HG03342 (cell line): Measurements from ENCODE around the gene ASIC3.
"Not testable (repeated sequence)": the region's sequence is repeated elsewhere in the genome, so short reads cannot be mapped to it uniquely, and the experiment has no call there.

Source experiments
- ATAC-seq: cut with Tn5 transposase; IDR thresholded peaks from one replicate; pipeline ENCODE4 v1.9.1; 2021; ENCODE audit warnings: mild to moderate bottlenecking, moderate library complexity; ENCODE audit not compliant: unreplicated experiment

The ASIC3 gene

GRCh38 chr7:151047976-151048815 lies at the start of gene ASIC3:
TSS of gene ASIC3 (plus strand) at chr7:151048531. CDS start at chr7:151048886, 355 bp downstream.
- no peak for ATAC-seq

GRCh38 chr7:150999001-150999400 lies 49.3 kb upstream of the ASIC3 start:
- ATAC-seq = no peak

DNA sequence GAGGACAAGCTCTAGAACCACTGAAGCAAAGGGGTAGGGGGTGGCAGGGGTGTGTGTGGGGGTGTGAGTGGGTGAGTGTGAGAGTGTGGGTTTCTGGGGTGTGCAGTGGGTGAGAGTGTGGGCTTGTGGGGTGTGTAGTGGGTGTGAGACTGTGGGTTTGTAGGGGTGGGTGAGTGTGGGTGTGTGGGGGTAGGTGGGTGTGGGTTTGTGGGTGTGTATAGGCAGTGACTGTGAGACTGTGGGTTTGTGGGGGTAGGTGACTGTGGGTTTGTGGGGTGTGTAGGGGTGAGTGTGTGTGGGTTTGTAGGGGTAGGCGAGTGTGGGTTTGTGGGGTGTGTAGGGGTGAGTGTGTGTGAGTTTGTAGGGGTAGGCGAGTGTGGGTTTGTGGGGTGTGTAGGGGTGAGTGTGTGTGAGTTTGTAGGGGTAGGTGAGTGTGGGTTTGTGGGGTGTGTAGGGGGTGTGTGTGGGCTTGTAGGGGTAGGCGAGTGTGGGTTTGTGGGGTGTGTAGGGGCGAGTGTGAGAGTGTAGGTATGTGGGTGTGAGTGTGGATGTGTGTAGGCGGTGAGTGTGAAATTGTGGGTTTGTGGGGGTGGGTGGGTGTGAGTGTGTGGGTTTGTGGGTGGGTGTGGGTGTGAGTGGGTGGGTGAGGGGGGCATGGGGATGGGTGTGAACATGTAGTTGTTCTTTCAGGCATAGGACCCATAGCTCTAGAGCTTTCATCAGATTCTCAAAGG lies 48.7 kb upstream of the ASIC3 start:
- ATAC-seq = no peak

- ATAC-seq = no peak
Measured at GRCh38 chr7:151000897-151001495, 47.3 kb upstream of the ASIC3 start.

GRCh38 chr7:151001546-151001945 lies 46.8 kb upstream of the ASIC3 start:
- ATAC-seq = no peak

DNA sequence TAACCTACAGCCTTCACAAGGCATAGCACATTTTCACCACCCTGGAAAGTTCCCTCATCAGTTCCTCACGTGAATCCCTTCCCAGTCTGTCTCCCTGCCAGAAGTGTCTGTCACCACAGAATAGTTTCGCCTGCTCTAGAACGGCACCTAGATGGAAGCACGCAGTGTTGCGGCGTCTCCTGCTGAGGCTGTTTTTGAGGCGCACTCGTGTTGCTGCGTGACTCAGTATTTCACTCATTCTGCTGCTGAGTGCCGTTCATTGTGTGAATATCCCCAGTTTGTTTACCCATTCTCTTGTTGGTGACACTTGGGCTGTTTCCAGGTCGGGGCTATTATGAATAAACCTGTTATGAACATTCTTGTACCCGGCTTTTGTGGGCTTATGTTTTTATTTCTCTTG lies 44.8 kb upstream of the ASIC3 start:
- no peak for ATAC-seq

DNA sequence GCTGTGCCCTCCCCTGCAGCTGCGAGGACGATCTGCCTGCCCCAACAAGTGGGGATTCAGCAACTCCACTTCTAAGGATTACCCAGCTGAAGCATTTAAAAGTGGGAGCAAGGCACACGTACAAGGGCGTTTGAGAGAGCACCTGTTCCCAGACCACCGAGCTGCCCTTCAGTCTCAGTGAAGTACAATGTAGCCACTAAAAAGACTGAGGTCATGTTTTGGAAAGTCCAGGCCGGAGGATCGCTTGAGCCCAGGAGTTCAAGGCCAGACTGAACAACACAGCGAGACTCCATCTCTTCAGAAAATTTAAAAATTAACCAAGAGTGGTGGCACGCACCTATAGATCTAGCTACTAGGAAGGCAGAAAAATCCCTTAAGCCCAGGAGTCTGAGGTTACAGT lies 42.8 kb upstream of the ASIC3 start:
- ATAC-seq = no peak

GRCh38 chr7:151006590-151007300 lies 41.6 kb upstream of the ASIC3 start:
- ATAC-seq = no peak

DNA sequence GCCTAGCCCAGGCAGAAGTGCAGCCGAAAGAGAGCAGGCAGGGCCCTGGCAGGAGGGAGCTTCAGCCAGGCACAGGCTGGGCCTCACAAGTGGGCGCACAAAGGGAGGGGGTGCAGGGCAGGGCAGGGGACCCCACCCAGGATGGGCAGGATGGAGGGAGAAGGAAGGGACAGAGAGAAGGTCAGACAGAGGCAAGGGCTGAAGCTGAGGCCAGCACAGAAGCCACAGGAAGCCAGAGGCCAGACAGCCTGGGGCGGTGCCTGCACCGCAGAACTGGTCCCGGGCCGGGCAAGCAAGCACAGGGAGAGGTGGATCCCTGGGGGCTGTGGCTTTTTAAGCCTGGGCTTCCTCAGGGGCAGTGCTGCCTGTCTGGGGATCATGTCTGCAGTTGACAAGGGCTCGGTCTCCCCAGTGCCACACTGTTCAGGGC lies 40.8 kb upstream of the ASIC3 start:
- no peak for ATAC-seq

DNA sequence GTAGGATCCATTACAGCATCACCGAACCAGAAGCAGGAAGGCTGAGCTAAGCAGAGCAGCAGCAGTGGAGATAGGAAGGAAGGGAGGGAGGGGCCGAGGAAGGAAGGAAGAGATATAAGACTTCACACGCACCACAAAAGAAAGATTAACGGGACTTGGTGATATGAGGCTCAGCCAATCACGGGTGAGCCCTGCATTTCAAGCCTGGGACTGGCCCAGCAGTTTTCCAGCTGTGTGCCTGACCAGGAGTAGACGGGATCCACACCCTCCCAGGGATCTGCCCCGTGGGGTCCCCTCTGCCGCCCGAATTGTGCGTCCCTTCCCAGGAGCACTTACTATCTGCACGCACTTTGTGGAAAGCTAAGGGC lies 40.2 kb upstream of the ASIC3 start:
- no peak for ATAC-seq

DNA sequence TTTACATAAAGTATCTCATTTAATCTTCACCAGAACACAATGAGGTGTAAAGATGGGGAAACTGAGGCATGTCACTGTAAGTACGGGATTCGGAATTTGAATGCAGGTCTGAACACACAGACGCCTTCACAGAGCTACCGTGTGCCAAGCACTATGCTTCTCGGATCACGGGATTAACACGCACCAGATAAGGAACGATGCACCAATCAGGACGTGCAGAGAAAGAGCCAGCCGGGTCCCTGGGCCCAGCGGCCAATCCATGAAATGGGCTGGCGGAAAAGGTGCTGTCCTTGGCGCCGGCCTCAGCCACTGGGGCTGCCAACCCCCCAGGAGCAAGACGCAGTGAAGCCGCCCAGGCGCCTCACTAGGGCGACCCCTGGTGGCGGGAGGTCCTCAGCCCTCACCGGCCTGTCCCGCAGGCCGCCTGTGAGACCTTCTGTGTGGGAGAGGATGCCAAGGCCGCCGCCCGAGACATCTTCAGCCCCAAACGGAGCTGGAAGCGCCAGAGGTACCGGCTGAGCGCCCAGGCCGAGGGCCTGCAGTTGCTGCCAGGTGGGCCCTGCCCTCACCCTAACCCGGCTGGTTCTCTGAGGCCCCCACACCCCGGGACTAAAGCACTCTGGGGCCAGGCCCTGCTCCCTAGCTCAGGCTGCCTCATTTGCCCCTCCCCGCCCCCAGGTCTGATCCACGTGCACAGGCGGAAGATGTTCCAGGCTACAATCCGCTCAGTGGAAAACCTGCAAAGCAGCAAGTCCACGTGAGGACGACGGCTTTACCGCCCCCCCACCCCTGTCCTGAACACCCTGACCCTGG lies 39.6 kb upstream of the ASIC3 start:
- ATAC-seq = no peak

DNA sequence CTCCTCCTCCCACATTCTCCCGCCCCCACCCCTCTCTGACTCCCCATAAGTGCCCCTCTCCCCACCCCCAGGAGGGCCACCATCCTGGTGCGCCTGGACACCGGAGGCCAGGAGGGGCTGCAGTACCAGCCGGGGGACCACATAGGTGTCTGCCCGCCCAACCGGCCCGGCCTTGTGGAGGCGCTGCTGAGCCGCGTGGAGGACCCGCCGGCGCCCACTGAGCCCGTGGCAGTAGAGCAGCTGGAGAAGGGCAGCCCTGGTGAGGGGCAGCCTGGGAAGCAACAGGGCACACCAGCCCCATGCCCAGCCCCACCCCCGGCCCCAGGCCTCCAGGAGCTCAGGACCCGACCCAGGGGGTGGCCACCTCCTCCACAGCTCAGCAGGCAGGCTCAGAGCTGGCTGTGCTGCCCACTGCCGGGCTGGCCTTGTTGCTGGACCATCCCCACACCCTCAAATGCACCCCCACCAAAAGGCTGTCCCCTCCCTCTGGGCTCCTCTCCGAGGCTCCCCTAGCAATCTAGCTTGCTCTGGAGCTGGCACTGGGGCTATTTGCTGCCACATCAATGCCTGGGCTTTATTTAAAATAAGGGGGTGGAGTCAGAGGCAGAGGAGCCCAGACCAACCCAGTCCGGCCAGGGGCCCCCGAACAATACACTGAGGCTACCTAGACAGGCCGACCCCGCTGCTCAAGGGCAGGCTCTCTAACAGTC lies 38.8 kb upstream of the ASIC3 start:
- ATAC-seq = no peak

GRCh38 chr7:151010037-151010306 lies 38.4 kb upstream of the ASIC3 start:
- ATAC-seq = no peak

- ATAC-seq = no peak
Measured at GRCh38 chr7:151010307-151011096, 37.8 kb upstream of the ASIC3 start.

GRCh38 chr7:151011097-151011409 lies 37.3 kb upstream of the ASIC3 start:
- no peak for ATAC-seq

DNA sequence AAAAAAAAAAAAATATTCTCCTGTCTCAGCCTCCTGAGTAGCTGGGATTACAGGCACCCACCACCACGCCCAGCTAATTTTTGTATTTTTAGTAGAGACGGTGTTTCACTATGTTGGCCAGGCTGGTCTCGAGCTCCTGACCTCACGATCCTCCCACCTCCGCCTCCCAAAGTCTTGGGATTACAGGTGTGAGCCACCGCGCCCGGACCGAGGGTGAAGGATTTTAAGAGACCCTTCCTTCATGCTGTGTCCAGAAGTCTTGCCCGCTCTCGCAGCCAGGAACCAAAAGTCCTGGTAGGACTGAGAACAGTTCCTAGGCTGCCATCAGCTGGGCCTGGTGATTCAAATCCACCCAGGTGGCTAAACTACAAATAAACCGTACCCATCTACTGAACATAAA lies 36.7 kb upstream of the ASIC3 start:
- not testable (repeated sequence) for ATAC-seq

GRCh38 chr7:151012031-151012692 lies 36.2 kb upstream of the ASIC3 start:
- ATAC-seq = no peak

GRCh38 chr7:151012911-151013347 lies 35.4 kb upstream of the ASIC3 start:
- no peak for ATAC-seq

DNA sequence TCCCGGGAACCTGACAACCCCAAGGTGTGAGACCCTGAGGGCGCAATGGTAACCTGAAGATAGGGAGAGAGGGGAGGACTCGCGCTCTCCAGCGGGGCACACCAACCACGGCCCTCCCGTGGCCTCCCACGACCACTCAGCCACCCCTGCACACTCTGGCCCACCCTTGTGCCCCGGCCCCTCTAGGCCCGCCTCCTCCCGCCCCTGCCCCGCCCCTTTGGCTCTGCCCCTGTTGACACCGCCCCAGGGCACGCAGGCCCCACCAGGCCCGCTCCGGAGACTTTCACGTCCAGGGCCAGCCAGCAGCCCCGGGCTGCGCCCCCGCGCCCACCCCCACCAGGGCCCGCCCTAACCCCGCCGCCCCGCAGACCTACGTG lies 35.0 kb upstream of the ASIC3 start:
- no peak for ATAC-seq
